ENCODE data around the gene ROM1.

DNA sequence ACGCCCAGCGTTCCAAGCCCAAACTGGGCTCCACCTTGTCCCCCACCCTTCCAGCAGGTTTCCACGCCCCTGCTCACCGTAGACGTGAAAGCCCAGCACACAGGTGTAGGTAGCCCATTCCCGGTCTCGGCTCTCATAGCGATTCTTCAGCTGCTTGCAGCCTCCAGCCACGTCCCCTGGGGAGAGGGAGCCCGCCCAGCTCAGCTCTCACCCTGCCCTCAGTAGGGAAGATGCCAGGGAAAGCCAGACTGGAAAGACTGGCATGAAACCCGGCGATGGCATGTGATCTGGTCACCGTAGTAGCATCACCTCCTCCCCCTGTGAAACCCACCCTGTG is 10.0 kb upstream of the ROM1 start:
- TF ChIP-seq, protein P1, sequence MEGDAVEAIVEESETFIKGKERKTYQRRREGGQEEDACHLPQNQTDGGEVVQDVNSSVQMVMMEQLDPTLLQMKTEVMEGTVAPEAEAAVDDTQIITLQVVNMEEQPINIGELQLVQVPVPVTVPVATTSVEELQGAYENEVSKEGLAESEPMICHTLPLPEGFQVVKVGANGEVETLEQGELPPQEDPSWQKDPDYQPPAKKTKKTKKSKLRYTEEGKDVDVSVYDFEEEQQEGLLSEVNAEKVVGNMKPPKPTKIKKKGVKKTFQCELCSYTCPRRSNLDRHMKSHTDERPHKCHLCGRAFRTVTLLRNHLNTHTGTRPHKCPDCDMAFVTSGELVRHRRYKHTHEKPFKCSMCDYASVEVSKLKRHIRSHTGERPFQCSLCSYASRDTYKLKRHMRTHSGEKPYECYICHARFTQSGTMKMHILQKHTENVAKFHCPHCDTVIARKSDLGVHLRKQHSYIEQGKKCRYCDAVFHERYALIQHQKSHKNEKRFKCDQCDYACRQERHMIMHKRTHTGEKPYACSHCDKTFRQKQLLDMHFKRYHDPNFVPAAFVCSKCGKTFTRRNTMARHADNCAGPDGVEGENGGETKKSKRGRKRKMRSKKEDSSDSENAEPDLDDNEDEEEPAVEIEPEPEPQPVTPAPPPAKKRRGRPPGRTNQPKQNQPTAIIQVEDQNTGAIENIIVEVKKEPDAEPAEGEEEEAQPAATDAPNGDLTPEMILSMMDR (IDR thresholded peaks at IDR 0.05; ENCODE audit: insufficient read depth, low read length, poor library complexity, severe bottlenecking): no peak
- no peak for TF ChIP-seq EZH2phosphoT487 (conservative IDR thresholded peaks at IDR 0.05; ENCODE audit: low read length)

All from SU-DHL-6 (cell line).